GM18505 (cell line): Measurements from ENCODE around the gene CEMIP2.

Experiments
- ATAC-seq: cut with Tn5 transposase; IDR thresholded peaks from one replicate; pipeline ENCODE4 v1.9.1; 2021; ENCODE audit not compliant: unreplicated experiment
- POLR2A ChIP-seq: IDR thresholded peaks from 4 replicates; pipeline ENCODE4 v1.6.1; 2011; ENCODE audit warnings: borderline replicate concordance; ENCODE audit not compliant: insufficient read depth, insufficient read length; ENCODE audit errors: extremely low read depth

CEMIP2 gene

GRCh38 chr9:71634752-71635151 is 133.6 kb downstream of the CEMIP2 start:
- no peak for TF ChIP-seq POLR2A
- no peak for ATAC-seq
